Measurements from ENCODE around the gene DNAH9.

Gene DNAH9

DNA sequence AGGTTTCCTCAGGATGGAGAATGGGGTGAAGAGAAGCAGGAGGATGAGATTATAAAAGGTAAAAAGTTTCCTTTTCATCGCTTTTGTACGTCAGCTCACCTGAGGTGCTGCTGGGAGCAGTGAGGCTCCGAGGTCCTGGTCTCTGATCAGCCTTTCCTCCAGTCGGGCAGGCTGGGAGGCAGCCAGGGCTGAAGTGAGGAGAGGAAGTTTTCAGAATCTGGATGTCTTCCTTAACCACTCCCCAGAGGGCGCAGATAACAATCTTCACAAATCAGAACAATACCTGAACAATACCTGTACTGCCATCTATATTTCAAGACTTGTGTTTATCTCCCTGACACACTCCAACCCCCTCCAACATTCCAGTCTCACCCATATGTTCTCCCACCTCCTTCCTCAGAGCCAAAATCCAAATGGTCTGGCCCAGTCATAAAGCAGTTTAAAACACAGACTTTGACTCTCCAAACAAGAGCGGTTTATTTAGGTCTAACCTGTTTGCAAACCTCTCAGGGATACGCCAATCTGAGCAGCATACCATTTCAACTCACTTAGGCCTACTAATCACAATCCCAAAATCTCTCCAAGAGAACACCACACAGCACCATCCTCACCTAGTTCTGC lies 392.2 kb downstream of the DNAH9 start:
- DNase-seq = no peak

DNA sequence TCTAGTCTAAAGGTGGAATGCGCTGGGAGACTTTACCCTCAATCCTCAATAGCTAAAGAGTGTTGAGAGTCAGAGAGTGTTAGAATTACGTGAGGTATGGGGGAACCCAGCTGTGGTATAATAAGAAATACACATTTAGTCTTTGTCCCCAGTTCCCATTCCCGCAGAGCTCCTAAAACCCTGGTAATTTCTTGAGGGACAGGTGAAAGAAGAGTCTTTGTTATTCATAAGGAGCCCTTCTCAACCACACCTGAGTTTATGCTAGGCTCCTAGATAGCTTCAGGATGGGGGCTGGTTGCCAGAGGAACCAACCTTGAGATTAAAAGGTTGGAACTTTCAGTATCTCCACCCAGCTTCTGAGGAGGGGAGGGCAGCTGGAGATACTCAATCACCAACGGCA lies 393.2 kb downstream of the DNAH9 start:
- DNase-seq = no peak

DNA sequence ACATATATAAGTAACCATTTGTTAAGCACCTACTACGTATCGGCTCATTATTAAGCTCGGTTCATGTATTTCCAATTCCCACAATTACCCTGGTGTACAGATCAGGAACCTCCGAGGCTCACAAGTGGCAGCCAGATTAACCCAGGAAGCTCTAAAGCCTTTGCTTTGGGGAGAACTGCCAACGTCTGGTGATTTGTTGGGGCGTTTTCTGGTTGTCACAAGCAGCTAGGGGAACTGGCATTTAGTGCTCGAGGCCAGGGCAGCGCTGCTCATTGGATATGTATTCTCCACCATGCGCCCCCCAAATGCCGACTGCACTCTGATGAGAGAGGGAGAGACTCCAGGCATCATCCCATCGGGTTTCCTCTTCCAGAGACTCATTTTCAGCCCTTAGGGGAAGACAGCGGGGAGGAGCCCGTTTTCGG lies 398.5 kb downstream of the DNAH9 start:
- DNase-seq = peak; percentile 63

DNA sequence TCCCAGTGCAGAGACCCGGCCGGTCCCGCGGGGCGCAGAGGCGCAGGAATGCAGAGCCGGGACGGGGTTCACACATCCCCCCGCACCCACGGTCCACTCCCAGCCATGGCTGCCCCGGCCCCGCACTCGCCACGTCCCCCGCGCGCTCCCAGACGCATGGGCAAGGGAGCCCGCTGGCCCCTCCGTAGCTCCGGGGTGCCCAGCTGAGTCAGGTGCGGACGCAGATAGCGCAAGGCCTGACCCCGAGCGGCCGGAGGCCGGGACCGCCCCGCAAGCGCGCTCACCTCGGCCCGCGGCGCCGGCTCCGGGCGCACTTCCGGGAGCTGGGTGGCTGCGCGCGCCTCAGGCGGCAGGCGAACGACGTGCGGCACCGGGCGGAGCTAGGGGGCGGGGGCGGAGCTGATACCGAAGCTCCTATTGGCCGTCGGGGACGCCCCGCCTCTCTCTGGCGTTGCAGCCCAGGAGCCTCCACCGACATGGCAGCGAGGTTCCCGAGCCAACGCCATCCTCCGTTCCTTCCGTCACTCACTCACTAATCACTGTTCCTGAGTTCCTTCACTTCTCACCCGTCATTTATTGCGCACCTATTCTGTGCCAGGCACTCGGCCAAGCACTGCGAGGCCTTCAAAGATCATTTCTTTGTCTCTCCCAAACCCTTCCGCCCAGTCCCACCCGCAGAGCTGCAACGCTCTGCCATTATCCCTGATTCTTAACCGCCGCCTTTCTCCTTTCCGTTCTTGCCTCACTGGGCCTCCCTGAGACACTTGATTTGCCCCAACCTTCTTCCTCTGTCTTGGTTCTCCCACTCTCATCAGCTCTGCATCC lies 399.1 kb downstream of the DNAH9 start, which contains the start of gene ZNF18:
Gene ZNF18, minus strand, starts transcription at position 329 of the 825 bp plus-strand sequence. CDS start 4,646 bp downstream, outside the sequence.
- DNase-seq = peak; percentile 96

DNA sequence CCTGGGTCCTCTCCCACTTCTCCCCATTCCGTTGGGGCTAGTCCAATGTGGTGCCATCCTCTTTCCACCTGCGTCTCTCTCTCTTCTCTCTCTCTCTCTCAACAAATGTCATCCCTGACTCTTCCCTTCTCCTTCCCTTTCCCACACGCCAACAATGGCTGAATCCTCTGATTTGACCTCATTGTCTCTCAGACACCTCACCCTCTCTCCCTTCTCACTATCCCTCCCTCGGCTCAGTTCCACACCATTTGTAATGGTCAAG lies 399.6 kb downstream of the DNAH9 start:
- DNase-seq = no peak

DNA sequence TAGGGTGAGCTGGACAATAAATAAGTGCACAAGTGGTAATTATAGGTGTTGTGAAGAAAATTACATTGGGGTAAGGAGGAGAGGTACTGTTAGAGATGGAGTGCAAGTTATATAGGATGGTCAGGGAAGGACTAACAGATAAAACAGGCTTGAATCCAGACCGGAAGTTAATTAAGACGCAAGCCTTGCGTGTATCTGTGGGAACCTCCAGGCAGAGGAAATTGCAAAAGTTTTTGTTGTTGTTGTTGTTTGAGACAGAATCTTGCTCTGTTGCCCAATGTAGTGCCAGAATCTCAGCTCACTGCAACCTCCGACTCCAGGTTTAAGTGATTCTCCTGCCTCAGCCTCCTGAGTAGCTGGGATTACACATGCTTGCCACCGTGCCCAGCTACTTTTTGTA lies 401.4 kb downstream of the DNAH9 start:
- DNase-seq = no peak

DNA sequence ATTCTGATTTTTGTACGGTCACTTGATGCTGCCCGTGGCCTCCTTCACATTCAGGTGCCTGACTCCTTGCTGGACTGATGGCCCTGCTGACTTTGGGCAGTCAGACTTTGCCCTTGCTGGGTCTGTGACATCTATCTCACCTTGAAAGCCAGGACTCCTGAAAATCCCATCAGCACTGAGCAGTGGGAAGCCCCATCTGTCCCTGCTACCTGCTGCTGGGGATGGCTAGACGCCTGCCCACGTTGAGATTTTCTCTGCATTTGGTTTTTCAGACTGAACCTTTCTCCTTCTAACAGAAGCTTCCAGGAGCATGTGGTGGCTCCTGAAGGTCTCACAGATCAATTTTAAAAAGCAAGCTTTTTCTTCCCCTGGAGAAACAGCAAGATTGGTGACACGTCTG lies 409.2 kb downstream of the DNAH9 start:
- no peak for DNase-seq

All from NCI-H1105 treated with DMSO at 0.1 percent for 48 hours (cell line).